GM19238 (cell line): ENCODE measurements around the gene BEGAIN.

ENCODE experiments used
- DNase-seq: peaks from one replicate; pipeline ENCODE4 v3.0.0; 2011; ENCODE audit warnings: low spot score; ENCODE audit not compliant: insufficient read length

Gene BEGAIN

DNA sequence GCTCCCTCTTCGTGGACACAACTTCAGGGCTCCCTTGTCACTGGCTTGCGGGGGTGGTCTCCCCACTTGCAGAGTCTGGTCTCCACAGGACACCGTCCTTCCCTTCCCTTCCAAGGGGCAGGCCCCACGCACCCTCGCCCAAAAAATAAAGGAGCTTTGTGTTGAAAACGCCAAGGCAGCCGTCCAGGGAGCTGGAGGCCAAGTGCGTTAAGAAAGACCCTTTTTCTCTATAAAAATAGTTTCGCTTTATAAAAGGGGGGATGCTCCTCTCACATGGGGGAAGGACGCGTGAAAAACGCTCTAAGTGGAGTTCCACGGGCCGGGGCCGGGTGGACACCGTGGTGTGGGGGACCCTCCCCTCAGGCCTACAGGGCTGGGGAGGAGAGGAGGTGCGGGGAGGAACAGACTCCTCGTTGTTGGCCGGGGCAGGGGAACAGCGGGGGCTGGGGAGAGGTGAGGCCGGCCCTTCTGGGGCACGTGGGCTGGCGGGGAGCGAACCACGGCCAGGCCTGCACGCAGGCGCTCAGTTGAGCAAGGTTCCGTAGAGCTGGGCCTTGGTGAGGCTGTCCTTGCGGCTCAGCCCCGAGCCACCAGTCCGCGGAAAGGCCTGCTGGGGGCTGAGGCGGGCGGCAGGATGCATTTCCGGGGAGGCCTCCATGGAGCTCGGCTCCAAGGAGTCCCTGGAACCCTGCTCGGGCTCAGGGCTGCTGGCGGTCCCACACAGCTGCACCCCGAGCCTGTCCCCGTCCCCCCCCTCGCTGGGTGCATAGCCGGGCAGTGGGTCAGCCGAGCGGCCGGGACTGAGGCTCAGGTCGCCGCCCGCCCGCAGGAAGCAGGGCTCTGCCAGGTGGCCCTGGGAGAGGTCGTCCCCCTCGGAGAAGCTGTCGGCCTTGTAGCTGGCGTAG lies 49.5 kb downstream of the BEGAIN start:
- DNase-seq: no peak

DNA sequence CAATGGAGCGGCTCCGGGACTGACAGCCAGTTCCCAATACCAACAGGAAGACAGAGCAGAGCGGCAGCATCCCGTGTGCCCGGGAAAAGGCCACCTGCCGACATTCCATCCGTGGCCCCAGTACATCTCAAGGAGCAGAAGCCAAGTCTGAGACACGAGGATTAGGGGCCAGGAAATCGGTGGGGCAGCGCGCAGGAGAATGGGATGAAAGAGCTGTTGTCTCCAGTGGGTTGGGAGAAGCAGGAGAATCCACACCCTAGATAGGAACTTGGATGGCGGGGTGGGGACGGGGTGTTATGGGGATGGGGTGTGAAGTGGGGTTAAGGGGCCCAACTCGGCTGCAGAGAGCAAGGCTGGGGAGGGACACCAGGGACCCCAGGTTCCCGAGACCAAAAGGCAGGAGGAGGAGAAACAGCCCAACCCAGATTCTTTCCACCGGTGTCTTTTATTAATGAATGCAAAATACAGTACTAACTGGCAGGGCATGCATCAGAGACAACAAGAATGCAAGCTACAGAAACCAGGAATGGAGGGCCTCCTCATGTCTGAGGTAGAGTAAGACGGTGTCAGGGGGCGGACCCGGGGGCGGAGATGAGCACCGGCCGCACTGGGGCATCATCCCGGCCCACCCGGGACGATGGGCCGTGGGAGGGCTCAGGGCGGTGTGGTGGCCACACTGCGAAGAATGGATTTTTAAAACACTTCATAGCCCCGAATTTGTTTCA lies 50.3 kb downstream of the BEGAIN start:
- DNase-seq: no peak

DNA sequence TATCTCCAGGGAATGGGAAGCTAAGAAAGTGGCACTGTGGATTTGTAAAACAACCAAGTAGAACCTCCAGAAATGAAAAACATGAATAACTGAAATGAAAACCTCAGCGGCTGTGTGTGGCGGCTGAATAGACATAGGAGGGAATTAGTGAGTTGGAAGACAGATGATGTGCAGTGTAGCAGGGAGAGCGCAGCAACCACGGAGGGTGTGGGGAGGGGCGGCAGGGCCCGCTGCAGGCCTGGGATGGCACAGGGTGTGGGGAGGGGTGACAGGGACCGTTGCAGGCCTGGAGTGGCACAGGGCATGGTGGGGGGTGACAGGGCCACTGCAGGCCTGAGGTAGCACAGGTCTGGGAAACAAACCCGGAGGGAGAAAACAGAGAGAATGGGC lies 51.1 kb downstream of the BEGAIN start:
- no peak for DNase-seq

DNA sequence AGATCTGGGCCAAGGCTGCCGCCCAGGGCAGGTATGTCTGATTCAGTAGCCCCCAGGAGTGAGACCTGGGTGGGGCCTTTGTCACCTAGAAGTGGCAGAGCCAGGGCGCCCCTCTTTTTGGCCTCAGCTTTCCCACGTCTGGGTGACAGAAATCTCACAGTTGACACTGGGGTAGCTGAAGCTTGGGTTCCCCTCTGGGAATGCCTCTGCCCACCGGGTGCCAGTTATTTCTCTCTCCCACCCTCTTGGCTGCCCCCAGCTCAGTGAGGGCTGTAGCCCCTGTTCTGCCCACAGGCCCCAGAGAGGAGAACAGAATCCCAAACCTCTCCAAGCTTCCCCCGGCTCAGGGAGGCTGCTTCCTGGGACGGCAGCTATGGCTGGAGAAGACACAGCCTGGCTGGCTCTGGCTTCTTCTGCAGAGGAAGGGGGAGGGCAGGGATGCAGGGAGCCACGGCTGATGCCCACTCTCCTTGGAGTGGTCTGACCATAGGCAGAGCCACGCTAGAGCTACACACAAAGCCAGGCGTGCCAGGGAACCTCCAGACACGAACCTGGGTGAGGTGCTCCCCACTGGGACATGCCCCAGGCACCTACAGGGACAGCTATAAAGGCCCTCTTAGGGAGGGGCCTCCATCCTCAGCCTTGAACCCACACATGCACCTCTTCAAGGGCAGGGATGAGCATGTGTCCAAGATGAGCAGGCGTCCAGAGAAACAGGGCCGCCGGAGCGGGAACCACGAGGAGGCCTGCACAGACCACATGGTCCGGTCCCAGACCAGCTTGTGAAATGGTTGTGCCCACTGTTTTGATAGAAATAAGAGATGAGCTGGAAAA lies 51.7 kb downstream of the BEGAIN start:
- DNase-seq: no peak

DNA sequence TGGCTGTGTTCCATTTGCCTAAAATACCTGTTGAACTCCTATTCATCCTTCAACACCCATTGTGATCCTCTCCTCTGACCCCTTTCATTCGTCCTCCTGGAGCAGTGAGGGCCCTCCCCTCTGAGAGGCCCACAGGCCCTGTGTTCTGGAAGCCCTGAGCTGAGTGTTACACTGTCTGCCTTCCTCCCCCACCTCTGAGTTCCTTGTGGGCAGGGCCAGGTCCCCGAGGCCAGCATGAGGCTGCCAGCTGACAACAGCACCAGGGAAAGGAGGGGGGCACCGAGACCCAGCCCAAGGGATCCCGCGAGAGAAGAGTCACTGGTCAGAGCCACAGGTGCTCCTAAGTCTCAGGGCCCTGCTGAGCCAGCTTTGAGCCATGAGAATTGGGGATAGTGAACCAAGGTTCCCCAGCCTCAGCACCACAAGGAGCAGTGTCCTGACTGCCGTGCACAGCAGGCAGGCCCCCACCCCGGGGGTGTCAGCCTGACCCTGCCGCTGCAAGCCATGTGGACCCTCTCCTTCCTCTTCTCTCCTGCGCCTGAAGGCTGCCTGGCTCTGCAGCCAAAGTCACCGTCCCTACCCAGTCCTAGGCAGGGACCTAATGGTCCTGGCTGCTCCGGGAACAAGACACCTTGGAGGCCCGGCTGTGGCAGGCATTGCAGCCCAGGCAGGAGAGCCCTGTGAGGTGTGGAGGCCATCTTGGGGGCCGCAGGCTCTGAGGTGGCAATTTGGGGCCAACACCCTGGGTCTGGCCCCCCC lies 52.5 kb downstream of the BEGAIN start:
- no peak for DNase-seq

DNA sequence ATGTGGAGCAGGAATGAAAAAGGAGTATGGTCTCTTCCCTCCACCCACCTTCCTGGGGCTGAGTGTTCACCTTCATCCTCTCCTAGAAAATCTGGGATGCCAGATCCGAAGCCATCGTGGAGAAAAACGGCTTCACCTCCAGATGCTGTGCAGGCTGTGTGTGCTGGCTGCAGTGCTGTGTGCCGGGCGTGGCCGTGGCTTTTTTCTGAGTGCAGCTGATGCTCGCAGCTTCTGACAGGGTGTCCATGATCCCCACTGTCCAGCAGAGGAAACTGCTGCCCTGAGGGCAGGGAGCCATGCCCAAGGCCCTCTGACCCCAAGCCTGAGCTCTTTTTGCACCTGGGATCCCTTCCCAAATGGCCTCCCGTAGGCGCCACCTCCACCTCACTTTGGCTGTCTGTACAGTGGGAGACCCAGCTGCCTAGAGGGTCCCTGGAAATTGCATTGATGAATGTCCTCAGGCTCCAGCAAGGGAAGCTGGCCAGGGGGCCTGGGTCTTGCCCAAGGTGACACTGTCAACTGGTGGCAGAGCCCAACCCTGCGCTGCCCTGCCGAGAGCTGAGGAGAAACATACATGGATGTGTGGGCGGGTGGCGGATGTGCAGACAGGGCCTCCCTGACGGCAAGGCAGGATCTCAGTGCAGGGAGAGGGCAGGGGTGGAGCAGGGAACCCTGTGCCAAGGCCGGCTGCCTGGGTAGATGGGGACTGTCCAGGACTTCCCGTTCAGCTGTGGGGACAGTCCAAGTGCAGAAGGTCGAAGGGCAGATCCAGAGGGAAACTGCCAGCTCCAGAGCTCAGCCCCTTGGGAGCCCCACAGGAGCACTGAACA lies 53.3 kb downstream of the BEGAIN start:
- DNase-seq: no peak

DNA sequence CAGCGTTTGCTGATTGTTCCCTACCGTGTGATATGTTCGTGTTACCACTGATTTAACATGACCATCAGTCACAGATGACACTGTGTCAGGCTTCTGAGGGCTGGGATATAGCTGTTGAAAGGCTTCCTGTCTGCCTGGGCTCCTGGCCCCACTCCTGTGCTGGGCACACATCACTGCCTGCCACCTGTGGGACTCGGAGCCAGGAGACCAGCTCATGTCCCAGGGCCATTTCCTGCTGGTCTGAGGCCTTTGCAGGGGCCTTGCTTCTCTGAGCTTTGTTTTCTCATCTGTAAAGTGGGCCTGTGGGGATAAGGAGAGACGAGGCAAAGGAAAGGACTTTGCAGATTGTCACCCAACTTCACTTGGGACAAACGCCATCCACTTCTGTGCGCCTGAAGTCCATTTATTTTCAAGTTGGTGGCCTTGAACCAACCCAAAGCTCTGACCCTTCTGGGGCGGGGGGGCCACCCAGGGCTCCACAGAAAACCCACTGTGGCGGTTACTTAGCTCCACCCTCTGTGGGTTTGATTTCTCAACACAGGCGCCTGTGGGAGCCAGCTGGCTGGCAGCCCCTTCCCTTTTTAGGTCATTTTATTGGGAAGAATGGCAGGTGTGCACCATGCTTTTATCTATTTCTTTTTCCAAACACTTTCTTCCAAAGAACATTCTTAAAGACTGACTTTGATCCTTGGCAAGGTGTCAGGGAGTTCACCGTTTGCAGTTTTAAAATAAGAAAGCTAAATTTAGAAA lies 54.1 kb downstream of the BEGAIN start:
- DNase-seq: no peak

DNA sequence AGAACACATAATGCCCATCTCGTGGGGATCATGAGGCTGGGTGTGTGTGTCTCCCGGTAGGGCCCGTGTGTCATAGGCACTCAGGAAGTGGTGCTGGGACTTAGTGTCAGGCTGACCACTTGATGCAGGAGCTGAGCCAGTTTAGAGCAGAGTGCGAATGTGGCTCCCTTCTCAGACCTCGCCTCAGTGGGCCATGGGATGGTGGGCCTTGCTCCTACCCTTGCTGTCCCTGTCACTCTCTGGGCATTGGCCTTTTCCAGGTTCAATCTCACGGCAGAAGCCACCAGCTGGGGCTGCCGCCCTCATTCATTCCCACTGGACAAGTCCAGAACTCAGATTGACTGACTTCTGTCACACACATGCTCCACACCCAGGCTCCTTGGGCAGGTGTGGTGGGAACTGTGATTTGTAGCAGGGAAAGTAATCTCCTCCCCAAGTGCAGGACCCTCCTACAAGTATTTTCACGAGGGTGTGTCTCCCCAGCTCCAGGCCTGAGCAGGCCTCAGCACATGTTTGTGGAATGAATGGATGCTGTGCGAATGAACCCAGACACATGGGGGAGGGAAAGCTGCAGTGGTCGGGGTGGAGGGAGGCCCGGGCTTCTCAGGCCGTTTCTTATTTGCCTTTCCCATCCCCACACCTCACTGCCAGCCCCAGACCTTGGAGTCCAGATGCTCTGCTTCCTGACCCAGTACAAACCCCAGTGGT lies 54.9 kb downstream of the BEGAIN start:
- DNase-seq: no peak

GRCh38 chr14:100531152-100532121 lies 55.8 kb downstream of the BEGAIN start:
- no peak for DNase-seq

DNA sequence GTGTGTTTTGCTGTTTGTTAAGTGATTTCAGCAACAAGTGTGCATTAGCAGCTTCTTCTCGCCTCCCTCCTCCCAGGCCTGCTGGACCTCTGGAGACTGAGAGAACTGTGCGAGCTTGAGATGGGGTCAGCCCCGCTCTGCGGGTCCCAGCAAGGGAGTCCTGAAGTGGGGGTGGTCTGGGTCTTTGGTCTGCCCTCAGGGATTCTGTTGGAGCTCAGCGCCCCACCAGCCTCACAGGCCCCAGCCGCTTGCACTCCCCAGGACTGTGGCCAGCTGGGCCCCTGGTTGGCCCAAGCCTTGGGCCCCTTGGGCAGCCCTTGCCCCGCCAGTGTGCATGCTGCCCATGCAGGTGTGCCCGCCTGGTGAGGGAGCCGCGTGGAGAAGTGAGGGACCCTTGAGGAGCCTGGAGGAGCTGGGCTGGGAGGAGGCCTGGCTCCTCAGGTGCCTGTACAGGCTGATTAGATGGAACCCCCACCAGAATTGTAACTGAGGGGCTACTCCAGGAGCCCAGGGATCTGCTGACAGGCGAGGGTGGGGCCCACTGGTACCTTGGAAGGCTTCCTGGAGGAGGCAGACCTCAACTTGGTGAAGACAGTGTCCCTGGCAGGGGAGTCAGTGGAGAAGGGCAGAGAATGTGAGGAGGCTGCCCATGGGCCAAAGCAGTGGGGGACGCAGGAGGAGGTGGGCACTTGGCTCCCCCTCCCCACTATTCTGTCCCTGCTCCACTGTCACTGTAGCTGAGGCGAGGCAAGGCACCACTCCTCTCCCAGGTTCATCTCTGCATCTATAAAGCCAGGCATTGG lies 56.7 kb downstream of the BEGAIN start:
- DNase-seq: no peak

DNA sequence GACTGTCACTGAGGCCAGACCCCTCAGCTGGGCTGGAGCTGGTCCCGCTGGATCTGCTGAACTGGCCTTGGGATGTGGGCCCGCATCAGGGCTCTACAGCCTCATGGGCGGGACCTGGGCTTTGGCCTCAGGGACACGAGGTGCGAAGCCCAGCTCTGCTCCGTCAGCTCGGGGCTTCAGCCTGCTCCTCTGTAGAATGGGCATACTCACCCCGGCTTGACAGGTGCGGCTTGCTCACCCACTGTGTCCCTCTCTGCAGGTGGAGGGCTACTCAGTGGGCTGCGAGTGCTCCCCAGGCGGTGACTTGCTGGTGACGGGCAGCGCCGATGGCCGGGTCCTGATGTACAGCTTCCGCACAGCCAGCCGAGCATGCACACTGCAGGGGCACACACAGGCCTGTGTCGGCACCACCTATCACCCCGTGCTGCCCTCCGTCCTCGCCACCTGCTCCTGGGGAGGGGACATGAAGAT lies 57.6 kb downstream of the BEGAIN start:
- no peak for DNase-seq

DNA sequence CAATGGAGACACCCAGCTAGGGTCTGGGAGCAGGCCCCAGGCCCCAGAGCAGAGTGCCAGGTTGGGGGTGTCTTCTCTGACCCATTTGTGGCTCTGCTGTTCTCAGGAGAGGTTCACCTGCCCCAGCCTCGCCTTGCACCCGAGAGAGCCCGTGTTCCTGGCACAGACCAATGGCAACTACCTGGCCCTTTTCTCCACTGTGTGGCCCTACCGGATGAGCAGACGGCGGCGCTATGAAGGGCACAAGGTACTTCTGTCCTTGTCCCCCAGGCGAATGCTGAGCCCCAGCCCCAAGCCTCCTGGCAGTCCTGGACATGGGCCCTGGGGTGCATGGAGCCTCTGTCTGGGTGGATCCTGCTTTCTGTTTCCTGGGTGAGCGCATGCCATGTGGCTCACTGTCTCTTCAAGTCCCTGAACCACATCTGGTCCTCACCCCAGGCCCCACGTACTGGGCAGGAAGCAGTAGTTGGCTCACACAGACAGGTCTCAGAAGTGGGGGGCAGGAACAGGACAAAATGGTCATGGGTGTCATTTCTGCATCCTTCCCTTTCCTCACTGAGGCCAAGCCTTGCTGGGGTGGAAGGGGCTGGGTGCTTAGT lies 58.2 kb downstream of the BEGAIN start:
- DNase-seq: no peak

- no peak for DNase-seq
Observed at GRCh38 chr14:100526632-100527031, 60.6 kb downstream of the BEGAIN start.

- no peak for DNase-seq
Observed at GRCh38 chr14:100526057-100526456, 61.2 kb downstream of the BEGAIN start.

DNA sequence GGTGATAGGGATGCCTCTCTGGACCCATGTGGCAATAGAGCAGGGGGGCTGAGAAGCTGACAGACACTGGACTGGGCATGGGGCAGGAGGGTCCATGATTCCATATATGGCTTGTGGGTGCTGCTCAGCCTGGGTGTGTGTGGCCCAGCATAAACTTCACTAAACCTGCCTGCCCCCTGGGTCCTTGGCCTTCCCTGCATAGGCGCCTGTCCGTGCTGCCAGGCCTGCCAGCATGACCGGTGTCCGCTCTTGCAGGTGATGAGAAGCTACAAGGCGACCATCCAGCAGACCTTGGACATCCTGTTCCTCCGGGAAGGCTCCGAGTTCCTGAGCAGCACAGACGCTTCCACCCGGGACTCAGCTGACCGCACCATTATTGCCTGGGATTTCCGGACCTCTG lies 61.6 kb downstream of the BEGAIN start:
- DNase-seq: no peak

- no peak for DNase-seq
Observed at GRCh38 chr14:100524933-100525243, 62.3 kb downstream of the BEGAIN start.
